Measurements from ENCODE around the gene EVI5.

GRCh38 chr1:92728697-92729096 lies 56.2 kb downstream of the EVI5 start:
- TF ChIP-seq POLR2A (IDR thresholded peaks at IDR 0.05) (no peak), CTCF (IDR thresholded peaks at IDR 0.05) (no peak), POLR2AphosphoS5 (IDR thresholded peaks at IDR 0.05) (no peak)

Measured in breast epithelium (tissue), 3 donors.